T-helper 2 cell treated with Interferon-gamma antibody and Interleukin-4, amounts not matched to agents 100 ng/mL and 5 ng/mL, for 36 hours (primary cell): ENCODE measurements around the gene GAB3. TPM values are rescaled to one million over a fixed set of nuclear protein-coding genes. Genes with fewer than 3 reads are reported as not detected.

Source experiments
- intact Hi-C: fragments of 100-400 bp; cut with micrococcal nuclease; formaldehyde crosslinking; loops from one replicate; pipeline ENCODE4 v1.15.1; 2023
- total RNA-seq: library from RNA; stranded (reverse); gene quantifications from 2 replicates; pipeline ENCODE4 v1.2.3, GENCODE V29; 2022

Gene GAB3
- total RNA-seq = 8.6 and 9.4 TPM in 2 replicates

GRCh38 chrX:154750301-154751202, at the start of gene GAB3:
GAB3 (minus strand) TSS chrX:154751077; CDS start chrX:154751025, 52 bp downstream.
- intact Hi-C loops = loop anchor here (1.0 kb wide), 1 partner anchor 91 kb away; no protein-coding TSS in a partner anchor

- intact Hi-C loops = no loop called here
Measured at GRCh38 chrX:154799556-154800348, 48.9 kb upstream of the GAB3 start.

GRCh38 chrX:154797006-154797405, 46.1 kb upstream of the GAB3 start:
- intact Hi-C loops = no loop called here

GRCh38 chrX:154795016-154795415, 44.1 kb upstream of the GAB3 start:
- intact Hi-C loops = no loop called here

- intact Hi-C loops = no loop called here
Measured at GRCh38 chrX:154793084-154793795, 42.4 kb upstream of the GAB3 start.

- intact Hi-C loops = no loop called here
Measured at GRCh38 chrX:154791939-154792338, 41.1 kb upstream of the GAB3 start.

- intact Hi-C loops = no loop called here
Measured at GRCh38 chrX:154791467-154791866, 40.6 kb upstream of the GAB3 start.

GRCh38 chrX:154785716-154786115, 34.8 kb upstream of the GAB3 start:
- intact Hi-C loops = no loop called here

- intact Hi-C loops = no loop called here
Measured at GRCh38 chrX:154784149-154784995, 33.5 kb upstream of the GAB3 start.

- intact Hi-C loops = no loop called here
Measured at GRCh38 chrX:154780968-154781367, 30.1 kb upstream of the GAB3 start.

- intact Hi-C loops = no loop called here
Measured at GRCh38 chrX:154779261-154779660, 28.4 kb upstream of the GAB3 start.

GRCh38 chrX:154776753-154777152, 25.9 kb upstream of the GAB3 start:
- intact Hi-C loops = no loop called here

GRCh38 chrX:154775419-154776349, 24.8 kb upstream of the GAB3 start:
- intact Hi-C loops = no loop called here

GRCh38 chrX:154774622-154775021, 23.7 kb upstream of the GAB3 start:
- intact Hi-C loops = no loop called here

GRCh38 chrX:154762537-154763296, 11.8 kb upstream of the GAB3 start, which contains the start of gene DKC1:
DKC1 (plus strand) TSS chrX:154762864; CDS start chrX:154762966, 102 bp downstream.
- intact Hi-C loops = loop anchor here (1.0 to 2.0 kb wide), 2 partner anchors 42 to 49 kb away; partner anchors contain the start of gene MPP1

- intact Hi-C loops = loop anchor here (2.0 kb wide), 1 partner anchor 43 kb away; the partner anchor contains the start of gene MPP1
Measured at GRCh38 chrX:154761977-154762536, 11.2 kb upstream of the GAB3 start.

GRCh38 chrX:154758696-154759095, 7.8 kb upstream of the GAB3 start:
- intact Hi-C loops = no loop called here

- intact Hi-C loops = no loop called here
Measured at GRCh38 chrX:154751669-154752271, 893 bp upstream of the GAB3 start.
